Measurements from ENCODE around the gene PDCD1.
"Not testable (repeated sequence)": the region's sequence is repeated elsewhere in the genome, so short reads cannot be mapped to it uniquely, and the experiment has no call there.

The PDCD1 gene

DNA sequence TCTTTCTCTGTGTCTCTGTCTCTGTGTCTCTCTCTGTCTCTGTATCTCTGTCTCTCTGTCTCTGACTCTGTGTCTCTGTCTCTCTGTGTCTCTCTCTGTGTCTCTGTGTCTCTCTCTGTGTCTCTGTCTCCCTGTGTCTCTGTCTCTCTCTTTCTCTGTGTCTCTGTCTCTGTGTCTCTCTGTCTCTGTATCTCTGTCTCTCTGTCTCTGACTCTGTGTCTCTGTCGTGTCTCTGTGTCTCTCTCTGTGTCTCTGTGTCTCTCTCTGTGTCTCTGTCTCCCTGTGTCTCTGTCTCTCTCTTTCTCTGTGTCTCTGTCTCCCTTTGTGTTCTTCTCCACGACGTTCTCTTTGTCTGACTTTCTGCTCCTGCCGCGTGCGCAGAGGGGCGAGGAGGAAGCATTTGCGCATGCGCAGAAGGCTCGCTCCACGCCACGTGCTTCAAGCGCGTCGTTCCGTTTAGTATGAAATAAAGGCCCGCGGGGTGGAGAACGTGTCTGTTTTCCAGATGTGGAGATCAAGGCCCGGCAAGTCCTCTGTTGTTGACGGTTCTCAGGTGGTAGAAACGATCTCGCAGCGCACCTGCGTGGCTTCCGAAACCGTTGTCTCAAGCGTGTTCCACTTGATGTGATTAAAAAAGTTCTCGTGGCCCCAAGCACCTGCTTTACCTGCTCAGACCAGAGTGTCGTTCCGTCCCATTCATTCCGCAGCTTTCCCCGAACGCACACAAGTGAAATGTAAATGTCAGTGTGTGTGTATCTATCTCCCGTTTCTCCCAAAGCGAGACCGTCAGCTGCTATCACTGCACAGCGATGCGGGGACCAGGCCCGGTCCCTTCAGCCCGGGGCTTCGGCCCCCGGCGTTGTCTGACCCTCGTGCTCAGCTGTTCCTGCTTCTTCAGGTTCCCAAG, 34.9 kb downstream of the PDCD1 start:
- DNase-seq = not testable (repeated sequence)

DNA sequence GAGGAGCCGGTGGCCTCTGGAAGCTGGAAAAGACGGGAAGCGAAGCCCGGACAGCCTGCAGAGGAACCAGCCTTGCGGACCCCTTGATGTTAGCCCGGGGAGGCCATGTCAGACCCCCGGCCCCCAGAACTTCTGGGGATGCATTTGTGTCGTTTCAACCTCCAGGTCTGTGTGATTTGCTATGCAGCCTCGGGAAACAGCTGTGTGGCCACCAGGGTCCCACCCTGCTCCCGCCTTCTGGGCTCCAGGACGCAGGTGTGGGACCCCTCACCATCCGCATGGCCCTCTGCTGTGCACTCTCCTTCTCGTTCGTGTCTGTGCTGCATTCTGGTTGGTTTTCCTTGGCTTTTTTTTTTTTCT, 36.5 kb downstream of the PDCD1 start:
- no peak for DNase-seq

GRCh38 chr2:241821460-241822263, 37.0 kb downstream of the PDCD1 start:
- DNase-seq = no peak

- no peak for DNase-seq
These were observed 37.9 kb downstream of the PDCD1 start for GRCh38 chr2:241820625-241821384.

DNA sequence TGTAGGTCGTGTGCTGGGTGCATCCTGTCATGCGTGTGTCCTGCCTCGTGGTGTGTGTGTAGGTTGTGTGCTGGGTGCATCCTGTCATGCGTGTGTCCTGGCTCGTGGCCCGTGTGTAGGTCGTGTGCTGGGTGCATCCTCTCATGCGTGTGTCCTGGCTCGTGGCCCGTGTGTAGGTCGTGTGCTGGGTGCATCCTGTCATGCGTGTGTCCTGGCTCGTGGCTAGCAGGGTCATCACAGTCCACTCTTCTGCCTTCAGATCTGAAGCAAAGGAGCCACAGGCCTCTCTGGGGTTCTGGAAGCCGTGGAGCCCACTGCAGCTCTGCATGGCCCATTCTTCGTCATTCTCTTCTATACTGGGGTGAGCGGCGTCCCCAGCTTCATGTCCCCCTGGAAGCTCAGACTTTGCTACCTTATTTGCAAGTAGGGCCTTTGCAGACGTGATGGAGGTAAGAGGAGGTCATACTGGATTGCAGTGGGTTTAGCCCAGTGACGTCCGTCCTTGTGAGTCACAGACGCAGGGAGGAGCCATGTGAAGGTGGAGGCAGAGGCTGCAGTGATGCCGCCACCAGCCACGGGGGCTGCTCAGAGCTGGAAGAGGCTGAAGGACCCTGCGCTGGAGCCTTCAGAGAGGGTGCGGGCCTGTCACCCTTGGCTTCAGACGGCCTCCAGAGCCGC, 38.6 kb downstream of the PDCD1 start:
- DNase-seq = not testable (repeated sequence)

GRCh38 chr2:241818943-241819270, 39.8 kb downstream of the PDCD1 start:
- no peak for DNase-seq

DNA sequence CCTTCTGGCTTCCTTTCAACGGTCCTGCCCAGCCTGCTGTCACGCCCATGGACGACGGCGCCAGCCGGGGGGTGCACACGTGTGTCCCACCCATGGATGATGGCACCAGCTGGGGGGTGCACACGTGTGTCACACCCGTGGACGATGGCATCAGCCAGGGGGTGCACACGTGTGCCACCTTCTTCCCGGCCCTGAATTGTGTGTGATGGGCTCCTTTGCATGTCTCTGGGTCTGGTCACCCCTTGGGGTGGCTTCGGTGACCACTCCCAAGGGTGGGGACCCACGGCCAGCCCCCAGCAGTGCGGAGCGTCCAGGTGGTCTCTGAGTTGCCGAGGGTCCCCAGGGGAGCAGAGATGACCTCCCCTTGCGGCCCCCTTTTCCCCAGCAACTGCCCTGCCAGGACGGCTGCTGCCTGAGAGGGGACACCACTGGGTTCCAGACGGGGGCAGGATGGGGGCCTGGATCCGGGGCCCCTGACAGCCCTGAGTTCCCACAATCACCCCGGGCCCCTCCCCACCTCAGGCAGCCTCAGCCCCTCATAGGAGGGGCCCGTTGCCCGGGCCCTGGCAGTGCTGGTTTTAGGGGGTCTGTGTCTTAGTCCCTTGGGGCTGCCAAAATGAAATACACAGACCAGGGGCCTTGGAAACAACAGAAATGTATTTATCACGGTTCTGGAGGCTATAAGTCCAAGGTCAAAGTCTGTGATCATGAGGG, 40.3 kb downstream of the PDCD1 start:
- no peak for DNase-seq

- DNase-seq = not testable (repeated sequence)
These were observed 40.9 kb downstream of the PDCD1 start for GRCh38 chr2:241817821-241818215.

DNA sequence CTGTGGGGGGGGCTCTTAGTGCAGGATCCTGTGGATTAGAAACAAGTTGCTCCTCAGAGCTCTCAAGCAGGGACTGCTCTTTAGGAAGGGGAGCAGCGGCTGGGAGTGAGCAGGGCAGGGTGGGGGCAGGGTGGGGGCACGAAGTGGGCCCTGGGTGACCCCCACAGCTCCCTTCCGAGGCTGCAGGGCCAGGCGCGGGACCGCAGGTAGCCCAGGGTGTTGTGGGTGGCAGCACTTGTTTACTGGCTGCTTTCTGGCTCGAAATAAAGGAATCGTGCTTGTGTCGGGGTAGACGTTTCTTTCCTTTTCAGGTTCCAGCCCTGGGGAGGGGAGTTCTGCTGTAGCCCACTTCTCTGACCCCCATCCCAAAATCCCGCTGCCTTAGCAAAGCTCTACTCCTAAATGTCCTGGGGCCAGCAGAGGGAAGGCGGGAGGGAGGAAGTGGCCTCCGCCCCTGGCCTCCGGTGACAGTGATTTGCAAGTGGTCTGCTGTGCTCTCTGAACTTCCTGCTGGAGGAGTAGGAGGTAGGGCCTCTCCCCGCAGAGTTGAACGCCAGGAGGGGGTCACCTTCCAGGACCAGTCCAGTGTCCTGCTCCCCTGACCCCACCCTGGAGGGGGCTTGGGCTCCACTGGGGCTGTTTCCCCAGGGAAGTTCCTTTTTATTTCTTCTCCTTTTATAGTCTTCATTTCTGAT, 41.4 kb downstream of the PDCD1 start:
- DNase-seq = no peak

DNA sequence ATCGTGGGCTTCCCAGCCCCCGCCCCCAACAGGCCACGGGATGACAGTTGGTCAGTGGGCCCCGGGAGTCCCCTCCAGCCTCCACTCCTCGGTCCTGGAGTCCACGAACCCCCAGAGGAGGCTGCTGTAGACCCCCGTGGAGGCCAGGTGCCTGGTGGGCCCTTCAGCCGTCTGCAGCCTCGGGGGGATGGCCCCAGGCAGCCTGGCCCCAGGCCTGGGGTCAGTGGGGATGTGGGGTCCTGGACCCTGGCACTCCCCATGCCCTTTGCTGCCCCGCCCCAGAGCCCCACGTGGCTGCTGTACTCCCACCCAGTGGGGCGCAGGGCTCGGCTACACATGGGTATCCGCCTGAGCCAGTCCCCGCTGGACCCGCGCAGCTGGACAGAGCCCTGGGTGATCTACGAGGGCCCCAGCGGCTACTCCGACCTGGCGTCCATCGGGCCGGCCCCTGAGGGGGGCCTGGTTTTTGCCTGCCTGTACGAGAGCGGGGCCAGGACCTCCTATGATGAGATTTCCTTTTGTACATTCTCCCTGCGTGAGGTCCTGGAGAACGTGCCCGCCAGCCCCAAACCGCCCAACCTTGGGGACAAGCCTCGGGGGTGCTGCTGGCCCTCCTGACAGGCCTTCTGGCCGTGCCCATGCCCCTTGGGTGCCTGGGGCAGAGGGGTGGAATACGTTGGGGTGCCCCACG, 42.1 kb downstream of the PDCD1 start:
- no peak for DNase-seq

GRCh38 chr2:241815477-241816430, 42.9 kb downstream of the PDCD1 start:
- no peak for DNase-seq

GRCh38 chr2:241814643-241815476, 43.8 kb downstream of the PDCD1 start:
- no peak for DNase-seq

DNA sequence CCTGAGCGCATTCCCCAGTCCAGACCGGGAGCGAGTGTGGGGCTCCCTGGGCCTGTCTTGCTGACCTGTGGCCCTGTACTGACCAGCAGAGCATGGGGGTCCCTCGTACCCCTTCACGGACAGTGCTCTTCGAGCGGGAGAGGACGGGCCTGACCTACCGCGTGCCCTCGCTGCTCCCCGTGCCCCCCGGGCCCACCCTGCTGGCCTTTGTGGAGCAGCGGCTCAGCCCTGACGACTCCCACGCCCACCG, 44.4 kb downstream of the PDCD1 start:
- DNase-seq = no peak

DNA sequence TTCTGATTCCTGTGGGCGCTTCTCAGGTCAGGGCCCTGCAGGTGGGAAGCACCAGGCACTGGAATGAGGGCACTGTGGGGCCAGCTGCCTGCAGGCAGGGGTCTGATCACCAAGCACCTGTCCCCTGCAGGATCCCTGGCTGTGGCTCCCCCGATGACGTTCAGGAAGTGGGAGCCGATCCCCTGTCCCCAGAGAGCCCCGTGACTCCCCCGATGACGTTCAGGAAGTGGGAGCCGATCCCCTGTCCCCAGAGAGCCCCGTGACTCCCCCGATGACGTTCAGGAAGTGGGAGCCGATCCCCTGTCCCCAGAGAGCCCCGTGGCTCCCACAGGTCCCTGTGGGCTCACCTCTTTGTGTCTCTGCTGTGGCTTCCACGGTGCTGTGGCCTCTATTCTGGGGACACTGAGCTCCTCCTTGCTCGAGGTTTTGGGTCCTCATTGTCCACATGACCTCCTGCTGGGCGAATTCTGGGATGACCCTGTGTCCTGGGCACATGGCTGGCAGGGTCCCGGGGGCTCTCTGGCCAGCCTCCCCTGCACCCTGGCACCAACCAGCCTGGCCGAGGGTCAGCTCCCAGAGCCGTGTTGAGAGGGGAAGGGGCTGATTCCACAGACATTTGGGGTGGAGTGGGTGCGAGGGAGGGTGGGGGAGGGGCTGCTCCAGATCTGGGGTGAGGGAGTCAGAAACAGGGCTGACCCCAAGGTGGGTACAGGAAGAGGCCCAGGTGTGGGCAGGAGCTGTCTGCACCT, 44.9 kb downstream of the PDCD1 start:
- DNase-seq = no peak

GRCh38 chr2:241812730-241813643, 45.7 kb downstream of the PDCD1 start:
- peak; percentile 24 for DNase-seq

- no peak for DNase-seq
These were observed 46.6 kb downstream of the PDCD1 start for GRCh38 chr2:241811952-241812729.

All from midbrain (tissue), 1 donor.